GM18505 (cell line): Measurements from ENCODE around the gene TMEM158.

ENCODE experiments used
- ATAC-seq: cut with Tn5 transposase; IDR thresholded peaks from one replicate; pipeline ENCODE4 v1.9.1; 2021; ENCODE audit not compliant: unreplicated experiment
- POLR2A ChIP-seq: IDR thresholded peaks from 4 replicates; pipeline ENCODE4 v1.6.1; 2011; ENCODE audit warnings: borderline replicate concordance; ENCODE audit not compliant: insufficient read depth, insufficient read length; ENCODE audit errors: extremely low read depth

TMEM158 gene

DNA sequence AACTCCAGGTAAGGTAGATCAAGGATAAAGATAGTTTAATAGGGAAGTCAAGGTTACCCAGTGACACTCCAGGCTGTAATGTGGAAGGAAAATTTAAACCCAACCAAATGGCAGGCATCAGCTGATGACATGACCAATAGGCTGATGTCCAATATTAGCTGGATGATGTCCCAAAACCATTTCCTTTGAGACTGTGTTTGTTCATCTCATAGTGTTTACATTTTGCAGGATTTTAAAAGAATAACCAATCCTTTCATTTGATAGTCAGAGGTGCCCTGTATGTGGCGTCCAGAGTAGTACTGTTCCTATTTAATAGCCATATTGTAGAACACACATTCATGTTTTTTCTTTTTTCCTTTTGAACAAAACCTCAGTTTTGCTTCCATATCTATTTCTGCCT lies 23.3 kb upstream of the TMEM158 start:
- no peak for TF ChIP-seq POLR2A
- ATAC-seq: no peak

GRCh38 chr3:45246241-45246640 lies 20.2 kb upstream of the TMEM158 start:
- TF ChIP-seq POLR2A: no peak
- no peak for ATAC-seq

- no peak for ATAC-seq
- no peak for TF ChIP-seq POLR2A
Observed at GRCh38 chr3:45244356-45244755, 18.3 kb upstream of the TMEM158 start.

DNA sequence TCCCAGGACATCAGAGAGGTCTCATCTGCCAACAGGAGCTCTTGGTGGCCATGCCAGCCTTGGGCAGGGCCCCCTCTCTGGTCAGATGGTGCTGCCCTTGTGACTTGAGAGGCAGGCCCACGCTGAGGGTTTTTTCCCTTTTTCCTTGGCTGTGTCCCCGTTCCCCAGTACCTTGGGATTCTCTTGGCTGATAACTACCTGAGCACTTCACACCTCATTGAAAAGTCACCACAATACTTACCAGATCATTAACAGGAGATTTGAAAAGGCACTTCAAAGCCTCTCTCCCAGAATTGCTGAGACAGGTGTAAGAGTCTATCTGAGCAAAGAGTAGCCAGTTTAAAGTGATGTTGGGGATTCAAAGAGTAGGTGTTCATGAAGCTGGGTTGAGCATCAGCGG lies 15.1 kb upstream of the TMEM158 start:
- no peak for TF ChIP-seq POLR2A
- ATAC-seq: no peak

DNA sequence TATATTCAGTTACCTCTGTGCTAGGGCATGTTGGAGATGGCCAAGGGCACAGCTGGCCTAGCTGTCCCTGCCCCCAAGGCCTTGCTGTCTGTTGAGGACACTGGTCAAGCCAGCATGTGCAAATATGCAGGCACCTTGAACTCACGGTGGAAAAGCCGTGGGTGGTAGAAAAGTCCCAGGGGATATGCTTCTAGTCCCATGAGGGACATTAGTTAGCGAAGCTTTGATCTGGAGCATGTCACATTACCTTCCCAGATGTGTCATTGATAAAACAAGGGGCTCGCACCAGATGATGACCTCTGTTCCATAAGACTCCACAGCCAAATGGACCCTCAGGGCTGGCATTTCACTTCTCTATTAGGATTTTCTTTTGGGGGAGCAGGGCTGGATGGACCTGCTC lies 14.2 kb upstream of the TMEM158 start:
- no peak for TF ChIP-seq POLR2A
- no peak for ATAC-seq

DNA sequence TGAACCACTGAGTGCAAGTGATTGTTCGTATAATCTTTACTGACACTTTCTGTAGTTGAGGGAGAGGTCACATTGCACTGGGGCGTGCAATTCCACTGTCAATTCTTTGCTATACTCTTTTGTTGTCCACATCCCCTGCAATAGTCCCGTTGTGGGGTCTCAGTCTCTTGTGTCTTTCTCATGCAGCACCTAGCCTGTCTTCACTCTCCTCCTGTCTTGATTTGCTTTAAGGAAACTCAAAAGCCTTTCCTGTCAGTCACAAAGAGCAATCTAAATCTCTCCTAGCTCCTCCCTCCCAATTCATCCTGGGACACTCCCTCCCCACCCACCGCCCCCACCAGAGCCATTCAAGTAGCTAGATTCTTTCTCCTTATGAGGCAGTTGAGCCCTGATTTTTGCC lies 13.2 kb upstream of the TMEM158 start:
- no peak for TF ChIP-seq POLR2A
- no peak for ATAC-seq

- no peak for ATAC-seq
- TF ChIP-seq POLR2A: no peak
Observed at GRCh38 chr3:45236964-45237363, 10.9 kb upstream of the TMEM158 start.

DNA sequence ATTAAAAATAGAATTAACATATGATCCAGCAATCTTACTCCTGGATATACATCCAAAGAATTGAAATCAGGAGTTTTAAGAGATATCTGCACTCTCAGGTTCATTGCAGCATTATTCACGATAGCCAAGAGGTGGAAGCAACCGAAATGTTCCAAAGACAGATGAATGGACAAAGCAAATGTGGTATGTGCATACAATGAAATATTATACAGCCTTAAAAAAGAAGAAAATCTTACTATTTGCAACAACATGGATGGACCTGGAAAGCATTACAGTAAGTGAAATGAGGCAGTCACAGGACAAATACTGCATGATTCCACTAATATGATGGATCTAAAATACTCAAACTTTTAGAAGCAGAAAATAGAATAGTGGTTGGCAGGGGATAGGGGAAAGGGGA lies 9.3 kb upstream of the TMEM158 start:
- no peak for TF ChIP-seq POLR2A
- ATAC-seq: no peak

DNA sequence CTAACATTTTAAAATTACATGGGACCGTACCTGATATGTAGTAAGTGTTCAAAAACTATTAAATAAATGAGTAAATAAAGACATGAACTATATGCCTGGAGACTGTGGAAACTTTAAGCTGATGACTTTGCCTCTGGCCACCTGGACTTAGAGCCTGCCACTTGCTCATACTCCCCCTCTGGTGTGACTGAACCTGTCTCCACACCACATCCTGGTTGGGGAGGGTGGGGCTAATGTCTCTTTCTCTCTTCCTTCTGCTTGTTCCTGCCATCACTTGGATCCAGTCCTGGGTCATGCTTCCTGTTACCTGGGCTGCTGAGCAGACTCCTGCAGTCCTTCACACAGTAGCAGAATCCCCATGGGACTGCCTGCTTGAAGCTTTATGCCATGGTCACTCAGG lies 8.2 kb upstream of the TMEM158 start:
- TF ChIP-seq POLR2A: no peak
- ATAC-seq: no peak

DNA sequence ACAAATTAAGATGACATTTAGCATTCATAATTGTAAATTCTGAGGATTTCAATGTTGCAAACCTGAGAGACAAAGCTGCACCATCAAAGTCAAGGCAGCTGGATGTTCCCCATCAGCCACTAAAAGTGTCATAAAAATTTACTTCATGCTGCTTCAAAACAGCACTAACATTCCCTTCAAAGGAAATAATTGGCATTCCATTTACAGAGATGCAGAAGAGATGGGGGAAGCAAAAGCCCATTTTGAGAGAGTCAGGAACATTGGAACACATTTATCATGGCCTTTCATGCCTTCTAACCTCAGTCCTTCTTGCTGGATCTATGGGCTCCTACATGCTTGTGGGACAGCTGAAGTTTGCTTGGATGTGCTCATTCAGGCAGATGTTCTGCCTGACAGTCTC lies 6.4 kb upstream of the TMEM158 start:
- no peak for ATAC-seq
- TF ChIP-seq POLR2A: no peak

DNA sequence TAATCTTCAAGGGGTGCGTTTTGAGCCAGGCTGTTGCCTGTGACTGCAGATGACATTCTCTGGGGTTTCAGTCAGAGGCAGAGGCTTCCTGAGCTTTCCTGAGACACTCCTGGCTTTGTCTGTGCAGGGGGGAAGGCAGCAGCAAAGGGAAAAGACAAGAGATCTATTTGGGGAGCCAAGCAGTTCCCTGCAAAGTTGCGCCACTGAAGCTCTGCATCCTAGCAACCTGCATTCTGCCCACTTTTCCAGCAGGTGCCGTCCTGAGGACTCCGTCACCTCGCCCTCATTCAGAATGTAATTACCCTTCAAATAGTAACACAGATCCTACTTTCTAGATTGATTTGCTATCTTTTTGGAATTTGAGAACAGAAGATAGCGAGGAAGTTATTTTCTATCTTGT lies 1.9 kb upstream of the TMEM158 start:
- TF ChIP-seq POLR2A: no peak
- ATAC-seq: no peak

GRCh38 chr3:45227071-45227820 lies 1.2 kb upstream of the TMEM158 start:
- no peak for ATAC-seq
- no peak for TF ChIP-seq POLR2A

GRCh38 chr3:45225465-45226205 lies 452 bp downstream of the TMEM158 start:
- no peak for TF ChIP-seq POLR2A
- peak; percentile 40 for ATAC-seq

- ATAC-seq: peak; percentile 21
- no peak for TF ChIP-seq POLR2A
Observed at GRCh38 chr3:45224824-45225464, 1.1 kb downstream of the TMEM158 start.
